ENCODE measurements around the gene GPHA2.
"Not testable (repeated sequence)": the region's sequence is repeated elsewhere in the genome, so short reads cannot be mapped to it uniquely, and the experiment has no call there.

The GPHA2 gene, protein sequence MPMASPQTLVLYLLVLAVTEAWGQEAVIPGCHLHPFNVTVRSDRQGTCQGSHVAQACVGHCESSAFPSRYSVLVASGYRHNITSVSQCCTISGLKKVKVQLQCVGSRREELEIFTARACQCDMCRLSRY

DNA sequence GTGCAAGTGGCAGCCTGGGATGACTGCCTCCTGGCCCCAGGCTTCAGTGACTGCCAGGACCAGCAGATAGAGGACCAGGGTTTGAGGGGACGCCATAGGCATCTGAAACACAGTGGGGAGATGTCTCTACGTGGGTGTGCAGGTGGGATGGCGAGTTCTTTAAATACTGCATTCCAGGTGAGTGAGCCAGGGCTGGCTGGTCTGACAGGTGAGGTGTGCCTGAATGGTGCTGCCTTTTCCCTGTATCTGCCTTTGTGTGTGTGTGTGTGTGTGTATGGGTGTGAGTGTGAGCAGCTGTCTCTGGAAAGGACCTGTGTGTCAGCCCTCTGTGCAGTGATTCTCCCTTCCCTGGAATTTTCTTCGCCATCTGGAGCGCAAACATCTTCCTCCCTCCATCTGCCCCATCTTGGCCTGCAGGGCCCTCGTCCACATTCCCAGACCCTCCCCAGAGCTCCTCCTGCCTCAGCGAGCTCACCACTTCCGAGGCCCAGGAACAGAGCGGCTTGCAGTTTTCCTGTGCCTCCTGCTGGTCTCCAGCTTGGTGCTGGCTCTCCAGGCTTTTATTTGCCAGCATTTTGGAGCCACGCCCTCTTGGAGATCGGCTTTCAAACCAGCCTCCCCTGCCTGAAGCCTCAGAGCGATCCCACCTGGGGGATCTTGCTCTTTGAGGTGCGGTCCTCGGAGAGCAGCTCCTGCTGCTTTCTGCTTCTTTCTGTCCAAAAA, at the start of gene GPHA2:
GPHA2 (minus strand) TSS at position 535 of the 723 bp plus-strand sequence; CDS start at position 102, 433 bp downstream.
- no peak for DNase-seq (ENCODE audit: low read depth in 2 of 2)

DNA sequence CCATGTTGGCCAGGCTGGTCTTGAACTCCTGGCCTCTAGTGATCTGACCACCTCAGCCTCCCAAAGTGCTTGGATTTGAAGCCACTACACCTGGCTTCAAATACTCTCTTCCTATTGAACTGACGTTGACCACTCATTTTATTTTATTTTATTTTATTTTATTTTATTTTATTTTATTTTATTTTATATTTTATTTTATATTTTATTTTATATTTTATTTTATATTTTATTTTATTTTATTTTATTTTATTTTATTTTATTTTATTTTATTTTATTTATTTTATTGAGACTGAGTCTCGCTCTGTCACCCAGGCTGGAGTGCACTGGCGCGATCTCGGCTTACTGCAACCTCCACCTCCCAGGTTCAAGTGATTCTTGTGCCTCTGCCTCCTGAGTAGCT, 47.6 kb upstream of the GPHA2 start:
- DNase-seq (ENCODE audit: low read depth in 2 of 2), result not testable (repeated sequence)

DNA sequence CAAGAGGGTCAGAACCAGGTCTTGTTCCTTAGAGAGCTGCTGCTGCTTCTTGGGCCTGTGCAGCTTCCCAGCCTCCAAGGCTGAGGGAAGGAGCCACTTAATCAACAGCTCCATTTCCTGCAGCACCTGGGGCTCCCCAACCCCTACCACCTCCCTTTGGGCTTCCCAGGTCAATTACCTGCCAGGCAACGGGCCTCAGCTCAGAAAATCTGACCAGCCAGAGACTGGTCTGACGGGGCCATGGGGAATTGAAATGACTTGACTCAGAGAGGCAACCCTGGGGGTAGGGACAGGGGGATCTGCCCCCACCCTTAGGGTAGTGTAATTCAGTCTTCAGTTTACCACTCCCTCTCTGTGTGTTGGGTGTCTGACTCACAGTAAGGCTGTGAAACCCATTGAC, 41.0 kb upstream of the GPHA2 start:
- no peak for DNase-seq (ENCODE audit: low read depth in 2 of 2)

DNA sequence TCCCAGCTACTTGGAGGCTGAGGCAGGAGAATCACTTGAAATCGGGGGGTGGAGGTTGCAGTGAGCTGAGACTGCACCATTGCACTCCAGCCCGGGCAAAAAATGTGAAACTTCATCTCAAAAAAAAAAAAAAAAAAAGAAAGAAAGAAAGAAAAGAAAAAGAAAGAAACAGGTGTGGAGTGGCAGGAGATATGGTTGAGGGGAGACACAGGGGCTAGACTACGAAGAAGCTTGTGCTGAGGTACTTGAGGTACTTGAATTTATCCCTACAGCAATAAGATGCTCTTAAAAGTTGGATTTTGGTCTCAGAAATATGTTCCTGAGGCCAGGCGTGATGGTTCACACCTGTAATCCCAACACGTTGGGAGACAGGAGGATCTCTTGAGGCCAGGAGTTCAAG, 38.4 kb upstream of the GPHA2 start:
- no peak for DNase-seq (ENCODE audit: low read depth in 2 of 2)

DNA sequence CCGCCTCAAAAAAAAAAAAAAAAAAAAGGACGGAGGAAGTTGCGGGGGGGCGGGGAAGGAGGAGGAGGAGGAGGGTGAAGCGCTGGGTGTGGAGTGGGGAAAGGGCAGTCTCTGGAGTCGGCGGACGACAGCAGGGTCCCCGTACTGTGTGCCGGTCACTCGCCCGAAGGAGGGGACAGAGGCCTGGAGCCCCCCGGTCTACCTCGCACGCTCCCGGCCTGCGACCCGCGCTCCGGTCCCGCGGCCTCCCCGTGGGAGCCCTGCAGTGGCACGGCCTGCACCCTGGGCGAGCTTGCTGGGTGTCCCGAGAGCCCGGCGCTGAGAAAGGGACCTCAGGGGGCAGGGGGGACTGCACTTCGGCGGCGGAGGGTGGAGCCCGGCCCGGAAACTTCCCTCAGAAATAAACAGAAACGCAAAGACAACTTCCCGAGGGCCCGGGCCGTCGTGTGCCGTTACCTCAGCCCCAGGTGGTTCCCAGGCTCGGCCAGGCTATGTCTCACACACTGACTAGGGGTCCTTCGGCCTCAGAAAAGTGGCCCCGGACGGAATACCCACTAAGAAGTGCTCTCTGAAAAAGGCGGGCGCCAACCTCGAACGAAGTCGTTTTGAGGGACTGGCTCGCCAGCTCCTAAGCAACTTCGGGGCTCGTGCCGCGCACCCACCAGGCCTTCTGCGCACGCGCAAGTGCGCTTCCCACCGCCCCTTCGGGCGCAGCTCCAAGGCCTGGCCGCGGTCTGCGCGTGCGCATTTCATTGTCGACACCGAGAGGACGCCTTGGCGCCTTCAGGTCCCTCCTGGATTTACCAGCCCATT, 35.9 kb upstream of the GPHA2 start, which contains the start of gene MAJIN:
MAJIN (minus strand) TSS at position 688 of the 813 bp plus-strand sequence. CDS start 12,703 bp downstream, outside the sequence.
- peak; percentile 69 to 71 for DNase-seq (ENCODE audit: low read depth in 2 of 2)

DNA sequence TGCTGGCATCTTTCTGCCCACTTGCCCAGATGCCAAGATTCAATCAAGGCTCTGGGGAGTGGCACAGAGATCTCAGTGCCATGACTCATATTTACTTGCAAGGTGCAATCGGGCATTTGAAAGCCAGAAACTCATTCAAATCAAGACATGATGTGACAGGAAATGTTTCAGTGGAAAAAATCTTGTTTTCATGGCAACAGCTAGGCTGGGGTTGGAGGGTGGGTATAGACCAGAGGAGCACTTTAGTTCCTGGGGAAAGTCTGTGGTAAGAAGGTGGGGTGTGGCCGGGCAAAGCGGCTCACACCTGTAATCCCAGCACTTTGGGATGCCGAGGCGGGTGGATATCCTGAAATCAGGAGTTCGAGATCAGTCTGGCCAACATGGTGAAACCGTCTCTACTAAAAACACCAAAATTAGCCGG, 35.0 kb upstream of the GPHA2 start:
- no peak for DNase-seq (ENCODE audit: low read depth in 2 of 2)

DNA sequence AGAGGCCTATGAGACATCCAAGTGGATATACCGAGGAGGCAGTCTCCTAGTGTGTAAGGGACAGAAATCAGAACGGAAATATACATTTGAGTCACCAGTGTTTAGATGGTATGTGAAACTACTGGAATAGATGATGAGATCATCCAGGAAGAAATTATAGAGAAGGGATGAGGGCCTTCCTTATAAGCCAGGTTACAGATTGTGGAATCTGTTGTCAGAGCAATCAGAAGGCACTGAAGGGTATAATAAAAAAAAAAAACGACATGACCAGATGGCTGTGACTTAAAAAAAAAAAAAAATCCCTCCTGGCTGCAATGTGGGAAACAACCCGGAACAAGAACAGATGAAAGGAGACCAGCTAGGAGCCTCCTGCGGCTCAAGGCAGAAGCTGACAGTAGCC, 33.5 kb upstream of the GPHA2 start:
- DNase-seq (ENCODE audit: low read depth in 2 of 2), result no peak

DNA sequence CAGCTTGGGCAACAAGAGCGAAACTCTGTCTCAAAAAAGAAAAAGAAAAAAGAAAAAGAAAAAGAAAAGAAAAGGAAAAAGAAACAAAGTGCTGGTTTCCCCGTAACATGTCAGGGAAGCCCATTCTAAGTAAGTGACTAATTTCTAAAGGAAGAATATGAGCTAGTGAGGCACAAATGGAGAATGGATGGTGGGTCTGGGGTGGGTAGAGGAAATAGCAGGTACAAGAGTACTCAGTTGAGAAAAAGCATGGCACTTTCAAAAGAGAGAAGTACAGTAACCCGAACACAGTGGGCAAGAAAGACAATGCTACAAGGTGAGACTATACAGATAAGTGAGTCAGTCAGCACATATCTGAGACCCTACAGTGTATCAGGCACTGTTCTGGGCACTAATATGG, 31.7 kb upstream of the GPHA2 start:
- no peak for DNase-seq (ENCODE audit: low read depth in 2 of 2)

DNA sequence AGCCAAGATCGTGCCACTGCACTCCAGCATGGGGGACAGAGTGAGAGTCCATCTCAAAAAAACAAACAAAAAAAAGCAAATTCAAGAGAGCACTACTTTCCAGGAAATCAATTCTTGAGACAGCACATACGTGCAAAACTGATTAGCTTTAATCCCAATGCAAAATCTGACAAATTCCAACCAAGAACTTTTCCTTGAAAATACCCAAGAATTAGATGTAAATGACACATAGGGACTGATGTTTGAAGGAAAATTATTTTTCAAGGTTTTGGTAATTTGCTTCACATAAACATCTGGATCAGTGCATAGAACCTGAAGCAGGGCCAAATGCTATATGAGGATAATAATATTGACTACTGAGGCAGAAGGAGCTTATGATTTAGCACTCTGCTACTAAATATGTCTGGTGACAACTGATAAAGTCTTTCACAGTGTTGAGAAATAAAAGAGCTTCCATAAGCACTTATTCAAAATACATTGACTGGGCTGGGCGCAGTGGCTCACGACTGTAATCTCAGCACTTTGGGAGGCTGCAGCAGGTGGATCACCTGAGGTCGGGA, 27.5 kb upstream of the GPHA2 start:
- no peak for DNase-seq (ENCODE audit: low read depth in 2 of 2)

DNA sequence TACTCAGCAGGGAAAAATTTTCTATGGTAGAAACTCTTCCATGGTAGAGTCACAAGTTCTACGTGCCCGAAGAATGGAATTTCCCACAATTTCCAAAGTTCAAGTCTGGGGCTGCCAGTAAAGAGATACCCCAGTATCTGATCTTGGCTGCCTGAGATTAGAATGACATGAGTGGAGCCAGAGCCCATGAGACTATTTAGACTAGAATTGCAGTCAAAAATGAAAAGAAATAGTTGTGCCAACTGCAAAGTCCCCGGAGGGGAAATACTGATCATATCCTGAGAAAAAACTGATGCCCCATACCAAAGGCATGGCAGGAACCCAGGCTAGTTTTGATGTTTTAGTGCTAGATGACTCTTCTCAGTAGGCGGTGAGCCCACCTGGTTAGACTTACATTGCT, 25.0 kb upstream of the GPHA2 start:
- DNase-seq (ENCODE audit: low read depth in 2 of 2), result no peak

DNA sequence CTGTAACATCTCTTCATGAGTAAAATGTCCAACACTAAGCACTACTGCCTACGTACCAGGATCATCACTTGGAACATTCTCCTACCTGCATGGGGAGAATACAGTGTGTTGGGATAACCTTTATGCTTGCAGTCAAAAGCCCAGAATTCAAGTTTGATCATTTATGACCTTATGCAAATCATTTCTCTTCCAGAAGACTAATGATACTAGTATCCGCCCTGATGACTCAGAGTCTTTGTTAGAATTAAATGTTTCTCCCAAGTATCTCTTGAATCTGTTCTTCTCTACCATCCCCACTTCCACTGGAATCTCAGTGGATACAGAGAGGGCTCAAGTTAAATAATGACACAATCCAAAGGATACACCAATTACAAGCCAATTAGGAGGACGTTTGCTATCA, 23.8 kb upstream of the GPHA2 start:
- no peak for DNase-seq (ENCODE audit: low read depth in 2 of 2)

DNA sequence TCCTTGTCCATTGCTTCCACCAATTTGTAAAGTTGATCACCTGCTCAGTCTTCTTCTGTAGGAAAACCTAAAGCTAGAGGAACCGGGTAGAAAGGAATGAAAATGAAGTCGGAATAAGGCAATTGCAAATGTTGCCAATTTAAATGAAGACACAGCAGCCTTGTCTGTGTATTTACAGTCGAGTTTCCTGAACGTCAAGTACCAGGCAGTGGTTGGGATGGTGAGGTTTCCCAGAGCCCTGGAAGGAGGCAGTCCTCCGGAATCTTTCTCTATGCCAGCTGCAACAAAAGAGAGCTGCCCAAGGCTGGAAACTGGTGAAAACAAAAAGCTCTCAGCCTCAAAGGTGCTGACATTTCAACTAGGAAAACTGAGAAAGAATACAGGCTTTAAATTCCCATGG, 18.5 kb upstream of the GPHA2 start:
- DNase-seq (ENCODE audit: low read depth in 2 of 2), result no peak

DNA sequence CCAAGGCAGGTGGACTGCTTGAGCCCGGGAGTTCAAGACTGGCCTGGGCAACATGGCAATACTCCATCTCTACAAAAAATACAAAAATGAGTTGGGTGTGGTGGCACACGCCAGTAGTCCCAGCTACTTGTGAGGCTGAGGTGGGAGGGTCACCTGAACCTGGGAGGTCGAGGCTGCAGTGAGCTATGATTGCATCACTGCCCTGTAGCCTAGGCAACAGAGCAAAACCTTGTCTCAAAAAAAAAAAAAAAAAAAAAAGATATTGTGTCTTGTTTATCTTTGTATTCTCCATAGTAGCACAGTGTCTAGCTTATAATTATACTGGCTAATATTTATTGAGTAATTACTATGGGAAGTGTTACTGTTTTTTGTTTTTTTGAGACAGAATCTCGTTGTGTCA, 15.8 kb upstream of the GPHA2 start:
- no peak for DNase-seq (ENCODE audit: low read depth in 2 of 2)

DNA sequence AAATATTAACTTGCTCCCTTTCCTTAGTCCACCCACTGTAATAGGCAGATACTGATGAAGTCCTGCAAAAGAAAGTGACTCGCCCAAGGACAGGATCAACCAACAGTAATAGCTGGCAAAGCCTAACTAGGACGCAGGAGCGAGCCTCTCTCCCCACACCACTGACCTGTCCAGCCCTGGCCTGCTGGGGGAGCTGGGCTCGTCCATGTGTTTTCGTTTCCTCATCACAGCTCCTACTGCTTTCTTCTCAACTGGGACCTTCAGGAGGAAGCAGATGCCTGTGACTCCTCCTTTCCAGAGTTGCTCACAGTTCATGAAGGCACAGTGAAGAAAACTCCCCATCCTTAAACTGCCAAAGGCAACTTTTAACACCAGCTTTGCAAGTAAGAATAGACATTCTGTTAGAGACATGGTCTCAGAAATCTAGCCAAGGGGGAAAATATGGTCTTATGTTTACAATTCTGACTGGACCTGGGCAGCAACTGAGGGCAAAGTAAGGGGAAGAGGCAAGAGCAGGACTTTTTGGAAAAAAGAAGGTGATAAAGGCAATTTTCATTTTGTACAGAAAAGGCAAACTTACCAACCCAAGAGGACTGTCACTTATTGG, 11.6 kb upstream of the GPHA2 start:
- no peak for DNase-seq (ENCODE audit: low read depth in 2 of 2)

DNA sequence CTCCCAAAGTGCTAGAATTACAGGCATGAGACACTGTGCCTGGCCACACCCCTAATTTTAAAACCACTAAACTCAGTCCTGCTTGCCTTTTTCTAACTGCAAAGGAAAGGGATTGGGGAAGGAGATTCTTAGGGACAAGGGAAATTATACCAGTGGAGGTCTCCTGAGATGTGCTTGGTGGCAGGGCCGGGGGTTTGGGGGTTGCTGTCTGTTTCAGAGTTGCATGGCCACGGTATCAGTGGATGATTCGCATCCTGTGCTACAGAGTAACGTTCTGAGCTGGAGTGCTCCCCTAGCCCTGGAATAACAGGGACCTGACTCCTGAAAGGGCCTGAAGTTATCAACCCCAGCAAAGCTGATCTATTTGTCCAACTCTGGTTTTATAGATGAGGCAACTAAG, 846 bp upstream of the GPHA2 start:
- no peak for DNase-seq (ENCODE audit: low read depth in 2 of 2)

DNA sequence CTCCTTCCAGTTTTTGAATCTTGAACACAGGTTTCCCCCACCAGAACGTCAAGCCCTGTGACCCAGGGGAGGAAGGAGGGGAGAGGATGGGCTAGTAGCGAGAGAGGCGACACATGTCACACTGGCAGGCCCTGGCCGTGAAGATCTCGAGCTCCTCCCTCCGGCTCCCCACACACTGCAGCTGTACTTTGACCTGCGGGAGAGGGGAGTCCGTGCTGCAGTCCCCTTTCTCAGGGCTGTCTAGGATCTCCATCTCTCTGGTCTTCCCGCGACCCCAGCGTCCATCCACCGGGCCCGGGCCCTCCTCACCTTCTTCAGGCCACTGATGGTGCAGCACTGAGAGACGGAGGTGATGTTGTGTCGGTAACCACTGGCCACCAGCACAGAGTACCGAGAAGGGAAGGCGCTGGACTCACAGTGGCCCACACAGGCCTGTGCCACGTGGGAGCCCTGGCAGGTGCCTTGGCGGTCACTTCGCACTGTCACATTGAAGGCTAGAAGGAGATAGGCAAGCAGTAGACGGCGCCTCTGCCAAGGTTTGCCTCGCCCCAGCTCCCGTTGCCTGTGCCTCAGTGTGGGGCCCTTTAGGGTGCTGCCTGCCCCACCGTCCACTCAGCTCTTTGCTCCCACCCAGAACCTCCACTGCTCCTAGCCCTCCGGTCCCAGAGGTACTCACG, 873 bp downstream of the GPHA2 start:
- no peak for DNase-seq (ENCODE audit: low read depth in 2 of 2)

DNA sequence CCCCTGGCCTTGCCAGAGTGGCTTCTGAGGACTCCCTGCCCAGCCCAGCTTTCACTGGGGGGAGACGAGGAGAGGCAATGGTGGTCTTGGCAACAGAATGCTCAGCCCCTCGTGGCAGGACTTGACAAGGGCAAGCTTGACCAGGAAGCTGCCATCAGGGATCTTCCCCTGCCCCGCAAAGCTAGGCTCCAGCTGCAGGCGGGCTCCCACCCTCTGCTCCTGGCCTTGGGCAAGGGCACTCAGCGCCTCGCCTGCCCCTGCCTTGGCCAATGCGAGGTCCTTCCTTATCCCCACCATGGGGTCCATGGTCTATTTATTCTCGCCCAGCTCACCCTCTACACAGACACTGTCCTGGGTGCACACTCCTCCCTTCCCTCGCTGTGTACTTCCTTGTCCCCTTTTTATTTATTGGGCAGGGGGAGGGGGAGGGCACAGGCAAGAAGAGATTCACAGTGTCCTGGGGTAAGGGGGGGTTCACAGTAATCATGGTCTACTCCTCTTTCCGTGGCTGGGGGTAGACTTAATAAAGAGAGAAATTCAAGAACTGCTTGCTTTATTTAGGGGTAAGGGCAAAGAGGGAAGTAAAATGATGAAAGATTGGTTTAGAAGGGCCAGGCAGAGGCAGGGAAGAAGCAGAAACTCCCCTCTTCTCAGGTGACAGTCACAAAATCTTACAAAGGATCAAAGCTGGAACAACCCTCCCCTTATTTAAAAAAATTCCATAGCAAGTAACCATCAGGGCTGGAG, 1.6 kb downstream of the GPHA2 start:
- no peak for DNase-seq (ENCODE audit: low read depth in 2 of 2)

DNA sequence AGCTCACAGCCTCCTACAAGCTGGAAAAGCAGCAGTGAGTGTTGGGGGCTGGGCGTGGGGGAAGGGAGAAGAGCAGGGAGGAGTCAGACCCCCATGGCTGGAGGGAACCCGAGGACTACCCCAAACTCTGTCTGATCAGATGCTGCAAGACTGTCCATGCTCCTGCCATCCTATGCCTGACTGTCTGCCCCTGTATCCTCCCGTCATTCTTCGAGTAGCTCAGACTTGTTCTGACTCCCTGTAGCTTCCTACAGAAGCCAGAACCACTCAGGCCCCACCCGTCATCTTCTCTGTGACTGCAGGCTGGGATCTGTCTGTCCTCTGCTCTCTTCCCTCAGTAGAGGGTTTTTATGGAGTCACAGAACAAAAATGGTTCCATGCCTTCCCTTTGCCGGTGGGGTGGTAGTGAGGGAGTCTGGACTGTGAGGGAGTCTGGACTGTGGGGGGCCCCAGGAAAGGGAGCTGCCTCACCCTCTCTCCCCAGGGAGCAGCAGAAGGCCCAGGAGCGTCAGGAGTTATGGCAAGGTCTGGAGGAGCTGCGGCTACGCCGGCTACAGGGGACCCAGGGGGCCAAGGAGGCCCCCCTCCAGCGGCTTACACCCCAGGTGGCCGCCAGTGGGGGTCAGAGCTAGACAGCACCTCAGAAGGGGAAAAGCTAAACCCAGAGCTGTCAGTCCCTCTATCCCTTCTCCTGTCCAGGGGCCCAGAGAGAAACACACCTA, 2.3 kb downstream of the GPHA2 start:
- no peak for DNase-seq (ENCODE audit: low read depth in 2 of 2)

DNA sequence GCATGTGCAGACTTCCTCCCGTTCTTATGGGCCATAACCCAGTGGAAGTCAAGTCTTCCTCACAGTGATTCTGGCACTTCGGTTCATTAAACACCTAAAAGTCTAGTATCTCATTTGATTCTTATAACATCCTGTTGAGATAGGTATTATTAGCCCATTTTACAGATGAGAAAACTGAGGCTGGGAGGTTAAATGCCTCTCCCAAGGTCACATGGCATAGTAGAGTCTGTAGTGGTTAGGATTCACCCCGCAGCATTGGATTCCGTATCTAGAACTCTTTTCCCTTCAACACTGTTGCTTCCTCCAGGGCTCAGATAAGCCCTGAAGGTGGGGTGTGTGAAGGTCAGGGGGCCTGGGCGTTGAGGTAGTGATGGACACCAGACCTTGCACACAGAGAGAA, 3.4 kb downstream of the GPHA2 start:
- DNase-seq (ENCODE audit: low read depth in 2 of 2), result no peak

DNA sequence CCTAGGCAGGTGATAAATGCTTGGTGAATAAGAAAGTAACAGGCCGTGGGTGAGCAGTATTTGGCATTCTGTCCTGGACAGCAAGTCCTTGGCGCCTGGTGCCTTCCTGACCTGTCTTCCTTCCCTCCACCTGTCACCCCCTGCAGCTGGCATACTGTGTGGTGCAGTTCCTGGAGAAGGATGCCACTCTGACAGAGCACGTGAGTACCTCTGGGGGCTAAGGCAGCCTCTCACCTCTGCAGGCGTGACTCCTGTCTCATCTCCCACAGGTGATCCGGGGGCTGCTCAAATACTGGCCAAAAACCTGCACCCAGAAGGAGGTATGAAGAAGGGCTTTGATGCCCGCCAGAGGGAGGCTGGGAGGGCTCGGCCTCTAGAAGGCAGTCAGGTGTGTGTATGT, 4.4 kb downstream of the GPHA2 start:
- no peak for DNase-seq (ENCODE audit: low read depth in 2 of 2)
